MM.1S (cell line): Measurements from ENCODE around the gene NFAT5.
"Not testable (repeated sequence)": the region's sequence is repeated elsewhere in the genome, so short reads cannot be mapped to it uniquely, and the experiment has no call there.

Experiments used
- DNase-seq: peaks from one replicate; pipeline ENCODE4 v3.0.0-alpha.2; 2015
- H2AFZ ChIP-seq: fragments of 300-600 bp; sonication (generic); 2 replicates; pipeline ENCODE4 v1.6.0; 2016; ENCODE audit warnings: antibody characterized with exemption, low read length
- H3F3A ChIP-seq: fragments of 300-600 bp; sonication (generic); 2 replicates; pipeline ENCODE4 v1.6.1; 2016; ENCODE audit warnings: mild to moderate bottlenecking, antibody characterized with exemption, low read length, moderate library complexity, mixed read lengths; ENCODE audit not compliant: insufficient read depth
- H3K27ac ChIP-seq: fragments of 300-600 bp; sonication (generic); 2 replicates; pipeline ENCODE4 v1.5.1; 2016; ENCODE audit warnings: mild to moderate bottlenecking, low read length
- H3K27me3 ChIP-seq: fragments of 300-600 bp; sonication (generic); replicated peaks from 2 replicates; pipeline ENCODE4 v1.6.0; 2016; ENCODE audit warnings: low read length; ENCODE audit not compliant: insufficient read depth
- H3K36me3 ChIP-seq: fragments of 300-600 bp; sonication (generic); replicated peaks from 2 replicates; pipeline ENCODE4 v1.6.1; 2016; ENCODE audit warnings: mild to moderate bottlenecking, low read length, mixed read lengths; ENCODE audit not compliant: insufficient read depth
- H3K4me1 ChIP-seq: fragments of 300-600 bp; sonication (generic); 2 replicates; pipeline ENCODE4 v1.6.1; 2016; ENCODE audit warnings: low read length, mixed read lengths
- H3K4me2 ChIP-seq: fragments of 300-600 bp; sonication (generic); 2 replicates; pipeline ENCODE4 v1.6.0; 2016; ENCODE audit warnings: low read depth, low read length
- H3K4me3 ChIP-seq: fragments of 300-600 bp; sonication (generic); 2 replicates; pipeline ENCODE4 v1.5.1; 2016; ENCODE audit warnings: low read length, mixed read lengths
- H3K79me2 ChIP-seq: fragments of 300-600 bp; sonication (generic); 2 replicates; pipeline ENCODE4 v1.6.1; 2016; ENCODE audit warnings: mixed run types, low read length, mixed read lengths
- H3K9ac ChIP-seq: fragments of 300-600 bp; sonication (generic); 2 replicates; pipeline ENCODE4 v1.6.1; 2016; ENCODE audit warnings: low read length, mixed read lengths
- H3K9me2 ChIP-seq: fragments of 300-600 bp; sonication (generic); replicated peaks from 2 replicates; pipeline ENCODE4 v1.6.1; 2016; ENCODE audit warnings: mild to moderate bottlenecking, low read length, mixed read lengths; ENCODE audit not compliant: insufficient read depth
- H3K9me3 ChIP-seq: fragments of 300-600 bp; sonication (generic); replicated peaks from 2 replicates; pipeline ENCODE4 v1.6.1; 2016; ENCODE audit warnings: mild to moderate bottlenecking, low read length, mixed read lengths; ENCODE audit not compliant: insufficient read depth
- H4K20me1 ChIP-seq: fragments of 300-600 bp; sonication (generic); 2 replicates; pipeline ENCODE4 v1.6.1; 2016; ENCODE audit warnings: mild to moderate bottlenecking, low read length, moderate library complexity, mixed read lengths; ENCODE audit not compliant: insufficient read depth
- EZH2 ChIP-seq: fragments of 300-600 bp; sonication (generic); optimal IDR thresholded peaks from 2 replicates; pipeline ENCODE3; 2017; ENCODE audit warnings: low read depth, mild to moderate bottlenecking, antibody characterized with exemption, low read length, mixed read lengths
- EZH2phosphoT487 ChIP-seq: fragments of 300-600 bp; sonication (generic); IDR thresholded peaks from 2 replicates; pipeline ENCODE4 v1.6.1; 2018; ENCODE audit warnings: antibody characterized with exemption, low read length
- TF ChIP-seq, protein P1 (sequence below): fragments of 300-600 bp; sonication (generic); IDR thresholded peaks from 2 replicates; pipeline ENCODE4 v1.5.1; 2016; ENCODE audit warnings: antibody characterized with exemption, low read length, mixed read lengths

Gene NFAT5

DNA sequence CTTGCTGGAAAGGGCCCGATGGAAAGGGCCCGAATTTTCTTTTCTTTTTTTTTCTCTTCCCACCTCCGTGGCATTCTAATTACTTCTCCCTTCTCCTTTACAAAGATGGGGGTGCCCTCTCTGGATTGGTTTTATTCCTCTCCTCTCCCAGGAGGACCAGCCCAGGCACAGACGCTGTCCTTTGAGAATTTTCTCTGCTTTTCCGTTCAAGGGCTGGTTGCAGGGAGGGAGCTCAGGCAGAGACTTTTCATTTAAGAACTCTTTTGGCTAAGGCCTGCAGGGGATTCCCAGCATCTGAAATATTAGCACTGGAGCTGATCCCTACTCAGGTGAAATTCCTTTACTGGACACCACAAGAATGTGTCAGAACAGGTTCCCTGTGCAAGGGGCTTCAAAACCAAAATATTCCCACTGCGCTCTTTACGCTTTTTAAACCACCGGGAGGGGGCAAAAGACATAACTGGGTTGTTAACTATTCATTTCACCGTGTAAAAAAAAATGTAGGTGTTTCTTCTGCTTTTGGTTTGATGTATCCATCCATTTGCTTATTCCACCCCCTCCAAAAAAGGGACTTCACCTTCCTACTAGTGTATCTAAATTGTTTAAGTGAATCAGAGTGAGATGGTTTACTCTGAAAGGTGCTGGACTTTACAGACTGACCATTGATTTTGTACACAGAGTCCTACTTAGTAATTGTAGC, 1.4 kb downstream of the NFAT5 start:
- peak overlapping the region; percentile 96 for H3K4me3 ChIP-seq
- no peaks in the 10 kb centered on the region for H3K9me2 ChIP-seq
- no peaks in the 10 kb centered on the region for H3K36me3 ChIP-seq
- peak overlapping the region; percentile 72 for H3K4me2 ChIP-seq
- peaks cover 47% of the 10 kb centered on the region for H3K79me2 ChIP-seq
- DNase-seq = peak; percentile 9
- H3K9me3 ChIP-seq = no peaks in the 10 kb centered on the region
- no peaks in the 10 kb centered on the region for H4K20me1 ChIP-seq
- H2AFZ ChIP-seq = peak overlapping the region; percentile 67
- TF ChIP-seq, protein P1, sequence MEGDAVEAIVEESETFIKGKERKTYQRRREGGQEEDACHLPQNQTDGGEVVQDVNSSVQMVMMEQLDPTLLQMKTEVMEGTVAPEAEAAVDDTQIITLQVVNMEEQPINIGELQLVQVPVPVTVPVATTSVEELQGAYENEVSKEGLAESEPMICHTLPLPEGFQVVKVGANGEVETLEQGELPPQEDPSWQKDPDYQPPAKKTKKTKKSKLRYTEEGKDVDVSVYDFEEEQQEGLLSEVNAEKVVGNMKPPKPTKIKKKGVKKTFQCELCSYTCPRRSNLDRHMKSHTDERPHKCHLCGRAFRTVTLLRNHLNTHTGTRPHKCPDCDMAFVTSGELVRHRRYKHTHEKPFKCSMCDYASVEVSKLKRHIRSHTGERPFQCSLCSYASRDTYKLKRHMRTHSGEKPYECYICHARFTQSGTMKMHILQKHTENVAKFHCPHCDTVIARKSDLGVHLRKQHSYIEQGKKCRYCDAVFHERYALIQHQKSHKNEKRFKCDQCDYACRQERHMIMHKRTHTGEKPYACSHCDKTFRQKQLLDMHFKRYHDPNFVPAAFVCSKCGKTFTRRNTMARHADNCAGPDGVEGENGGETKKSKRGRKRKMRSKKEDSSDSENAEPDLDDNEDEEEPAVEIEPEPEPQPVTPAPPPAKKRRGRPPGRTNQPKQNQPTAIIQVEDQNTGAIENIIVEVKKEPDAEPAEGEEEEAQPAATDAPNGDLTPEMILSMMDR = peak; percentile 27; the same call in 1 of the 2 replicates
- no peak for TF ChIP-seq EZH2
- peaks cover 13% of the 10 kb centered on the region for H3K4me1 ChIP-seq
- H3K27ac ChIP-seq = peak overlapping the region; percentile 30; the same call in 1 of the 2 replicates
- H3K9ac ChIP-seq = peak overlapping the region; percentile 74
- no peaks in the 10 kb centered on the region for H3K27me3 ChIP-seq
- peaks cover 26% of the 10 kb centered on the region for H3F3A ChIP-seq

DNA sequence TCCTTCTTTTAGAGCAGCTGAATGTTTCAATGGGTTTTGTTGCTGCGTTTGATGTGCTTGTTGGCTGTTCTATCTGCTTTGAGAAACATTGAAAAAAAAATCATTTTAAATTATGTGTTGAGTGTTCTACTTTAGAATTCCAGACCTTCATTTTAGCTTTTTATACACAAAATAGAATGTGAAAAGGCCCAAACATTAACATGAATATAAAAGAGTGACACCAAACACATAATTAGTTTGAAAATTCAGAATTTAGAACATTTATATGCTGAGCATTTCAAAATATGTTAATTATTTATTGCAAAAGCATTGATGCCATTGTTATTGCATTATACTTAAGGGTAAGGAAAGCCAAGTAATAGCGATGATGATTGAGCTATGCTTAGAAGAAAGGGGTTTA, 2.9 kb downstream of the NFAT5 start:
- no peak for DNase-seq
- H3K79me2 ChIP-seq = peaks cover 51% of the 10 kb centered on the region
- H4K20me1 ChIP-seq = no peaks in the 10 kb centered on the region
- no peaks in the 10 kb centered on the region for H3K36me3 ChIP-seq
- H3K4me2 ChIP-seq = no peak overlapping the region
- peaks cover 12% of the 10 kb centered on the region for H3K4me1 ChIP-seq
- no peak overlapping the region for H3K9ac ChIP-seq
- H3F3A ChIP-seq = peaks cover 26% of the 10 kb centered on the region
- no peaks in the 10 kb centered on the region for H3K27me3 ChIP-seq
- no peak overlapping the region for H2AFZ ChIP-seq
- no peak for TF ChIP-seq EZH2
- no peak for TF ChIP-seq EZH2phosphoT487
- TF ChIP-seq, protein P1 = no peak
- H3K4me3 ChIP-seq = no peak overlapping the region
- H3K9me2 ChIP-seq = no peaks in the 10 kb centered on the region
- no peaks in the 10 kb centered on the region for H3K9me3 ChIP-seq
- no peak overlapping the region for H3K27ac ChIP-seq

DNA sequence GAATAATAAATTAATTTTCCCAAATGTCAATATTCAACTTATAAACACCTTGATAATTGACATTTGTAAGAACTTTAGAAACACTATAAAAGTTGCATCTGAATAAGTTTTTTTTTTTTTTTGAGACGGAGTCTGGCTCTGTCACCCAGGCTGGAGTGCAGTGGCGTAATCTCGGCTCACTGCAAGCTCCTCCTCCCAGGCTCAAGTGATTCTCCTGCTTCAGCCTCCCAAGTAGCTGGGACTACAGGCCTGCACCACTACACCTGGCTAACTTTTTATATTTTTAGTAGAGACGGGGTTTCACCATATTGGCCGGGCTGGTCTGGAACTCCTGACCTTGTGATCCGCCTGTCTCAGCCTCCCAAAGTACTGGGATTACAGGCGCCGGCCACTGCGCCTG, 13.0 kb downstream of the NFAT5 start:
- not testable (repeated sequence) for H3K9me2 ChIP-seq, H3F3A ChIP-seq, H3K27me3 ChIP-seq, H3K4me2 ChIP-seq, H3K36me3 ChIP-seq, H3K4me3 ChIP-seq, H3K9me3 ChIP-seq, H3K4me1 ChIP-seq, H3K27ac ChIP-seq, H3K9ac ChIP-seq, H4K20me1 ChIP-seq, DNase-seq, H2AFZ ChIP-seq
- H3K79me2 ChIP-seq = peaks cover 38% of the 10 kb centered on the region

DNA sequence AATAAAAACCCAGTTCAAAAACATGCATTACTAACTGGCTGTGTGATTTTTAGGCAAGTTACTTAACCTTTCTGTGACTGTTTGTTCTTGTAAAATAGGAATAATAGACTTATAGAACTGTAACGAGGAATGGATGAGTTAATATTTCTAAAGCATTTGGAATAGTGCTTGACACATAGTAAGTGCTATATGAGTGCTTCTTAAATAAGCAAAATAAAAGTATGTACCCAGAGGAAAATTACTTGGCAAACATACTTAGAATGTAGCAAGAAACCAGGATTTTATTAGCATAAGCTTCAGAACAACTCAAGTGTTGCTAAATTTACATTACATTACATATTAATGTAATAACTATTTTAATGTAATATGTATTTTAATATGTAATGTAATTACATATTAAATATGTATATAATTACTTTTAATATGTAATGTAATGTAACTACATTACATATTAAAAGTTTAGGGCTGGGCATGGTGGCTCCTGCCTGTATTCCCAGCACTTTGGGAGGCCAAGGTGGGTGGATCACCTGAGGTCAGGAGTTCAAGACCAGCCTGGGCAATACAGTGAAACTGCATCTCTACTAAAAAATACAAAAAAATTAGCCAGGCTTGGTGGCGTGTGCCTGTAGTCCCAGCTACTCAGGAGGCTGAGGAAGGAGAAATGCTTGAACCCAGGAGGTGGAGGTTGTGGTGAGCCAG, 14.2 kb downstream of the NFAT5 start:
- H3K9ac ChIP-seq = no peak overlapping the region
- no peak for TF ChIP-seq EZH2phosphoT487
- no peak for TF ChIP-seq EZH2
- TF ChIP-seq, protein P1 = no peak
- H3K9me3 ChIP-seq = no peaks in the 10 kb centered on the region
- H3K9me2 ChIP-seq = no peaks in the 10 kb centered on the region
- H4K20me1 ChIP-seq = no peaks in the 10 kb centered on the region
- H2AFZ ChIP-seq = no peak overlapping the region
- no peak overlapping the region for H3K27ac ChIP-seq
- no peak overlapping the region for H3K4me2 ChIP-seq
- peaks cover 30% of the 10 kb centered on the region for H3K79me2 ChIP-seq
- no peak for DNase-seq
- H3F3A ChIP-seq = no peaks in the 10 kb centered on the region
- no peaks in the 10 kb centered on the region for H3K27me3 ChIP-seq
- H3K4me3 ChIP-seq = no peak overlapping the region
- H3K4me1 ChIP-seq = no peaks in the 10 kb centered on the region
- H3K36me3 ChIP-seq = no peaks in the 10 kb centered on the region
